Transverse colon (tissue), 3 donors: ENCODE measurements around the gene MEAF6.

ENCODE experiments used
- EP300 ChIP-seq: sonication (generic); formaldehyde crosslinking; IDR thresholded peaks from one replicate; pipeline ENCODE4 v1.6.1; 2017; ENCODE audit warnings: antibody characterized with exemption, low read depth
- POLR2A ChIP-seq: fragments of 450-650 bp; IDR thresholded peaks from one replicate; pipeline ENCODE4 v1.6.1; 2016; ENCODE audit warnings: antibody characterized with exemption, mild to moderate bottlenecking, moderate library complexity
- TF ChIP-seq, protein P1 (sequence below), 5 experiments: fragments of 200-600 bp in 3 of 5; fragments of 450-650 bp in 2 of 5; sonication (generic) in 3 of 5; IDR thresholded peaks; 1 replicate in 2 of 5; 2 replicates in 3 of 5; pipeline ENCODE4 v1.5.1; 2016 to 2017; ENCODE audit warnings: antibody characterized with exemption in 5 of 5, inconsistent platforms in 3 of 5, mild to moderate bottlenecking in 2 of 5, moderate library complexity in 1 of 5

DNA sequence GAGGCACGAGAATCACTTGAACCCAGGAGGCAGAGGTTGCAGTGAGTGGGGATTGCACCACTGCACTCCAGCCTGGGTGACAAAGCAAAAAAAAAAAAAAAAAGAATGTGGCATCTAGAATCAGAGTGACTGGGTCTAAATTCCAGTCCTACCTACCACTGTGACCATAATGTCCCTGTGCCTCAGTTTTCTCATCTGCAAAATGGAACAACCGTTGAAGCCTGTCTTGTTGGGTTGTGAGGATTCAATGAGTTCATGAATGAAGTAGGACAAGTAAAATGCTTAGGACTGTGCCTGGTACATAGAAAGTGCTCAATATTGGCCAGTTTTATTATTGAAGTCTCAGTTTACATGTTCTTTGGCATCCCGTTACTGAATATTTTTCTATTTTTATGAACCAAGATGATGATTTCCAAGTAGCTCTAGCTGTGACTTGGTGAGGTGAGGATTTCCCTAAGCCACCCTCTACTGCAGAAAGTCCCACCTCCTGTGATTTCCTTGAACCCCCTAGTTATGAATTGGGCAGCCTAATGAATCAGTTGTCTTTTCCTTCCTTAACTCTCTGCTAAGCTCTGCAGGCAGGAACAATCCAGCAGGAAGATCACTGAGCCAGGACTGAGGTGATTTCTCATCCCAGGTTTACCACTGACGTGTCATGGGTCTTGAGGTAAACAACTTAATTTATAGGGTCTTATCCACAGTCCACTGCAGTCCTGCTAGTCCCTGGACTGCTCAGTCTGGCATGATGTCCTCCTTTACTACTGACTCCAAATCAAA, 18.9 kb upstream of the MEAF6 start:
- TF ChIP-seq, protein P1, sequence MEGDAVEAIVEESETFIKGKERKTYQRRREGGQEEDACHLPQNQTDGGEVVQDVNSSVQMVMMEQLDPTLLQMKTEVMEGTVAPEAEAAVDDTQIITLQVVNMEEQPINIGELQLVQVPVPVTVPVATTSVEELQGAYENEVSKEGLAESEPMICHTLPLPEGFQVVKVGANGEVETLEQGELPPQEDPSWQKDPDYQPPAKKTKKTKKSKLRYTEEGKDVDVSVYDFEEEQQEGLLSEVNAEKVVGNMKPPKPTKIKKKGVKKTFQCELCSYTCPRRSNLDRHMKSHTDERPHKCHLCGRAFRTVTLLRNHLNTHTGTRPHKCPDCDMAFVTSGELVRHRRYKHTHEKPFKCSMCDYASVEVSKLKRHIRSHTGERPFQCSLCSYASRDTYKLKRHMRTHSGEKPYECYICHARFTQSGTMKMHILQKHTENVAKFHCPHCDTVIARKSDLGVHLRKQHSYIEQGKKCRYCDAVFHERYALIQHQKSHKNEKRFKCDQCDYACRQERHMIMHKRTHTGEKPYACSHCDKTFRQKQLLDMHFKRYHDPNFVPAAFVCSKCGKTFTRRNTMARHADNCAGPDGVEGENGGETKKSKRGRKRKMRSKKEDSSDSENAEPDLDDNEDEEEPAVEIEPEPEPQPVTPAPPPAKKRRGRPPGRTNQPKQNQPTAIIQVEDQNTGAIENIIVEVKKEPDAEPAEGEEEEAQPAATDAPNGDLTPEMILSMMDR (IDR thresholded peaks at IDR 0.05): no peak
- TF ChIP-seq EP300 (no peak), POLR2A (no peak)
